HG03432 (cell line): ENCODE measurements around the gene DZIP3.
A peak's percentile ranks its signal among the peaks of the same experiment; 100 is the strongest.

ENCODE experiments used
- ATAC-seq: cut with Tn5 transposase; IDR thresholded peaks from one replicate; pipeline ENCODE4 v1.9.1; 2021; ENCODE audit warnings: mild to moderate bottlenecking, moderate library complexity; ENCODE audit not compliant: unreplicated experiment

Gene DZIP3, protein sequence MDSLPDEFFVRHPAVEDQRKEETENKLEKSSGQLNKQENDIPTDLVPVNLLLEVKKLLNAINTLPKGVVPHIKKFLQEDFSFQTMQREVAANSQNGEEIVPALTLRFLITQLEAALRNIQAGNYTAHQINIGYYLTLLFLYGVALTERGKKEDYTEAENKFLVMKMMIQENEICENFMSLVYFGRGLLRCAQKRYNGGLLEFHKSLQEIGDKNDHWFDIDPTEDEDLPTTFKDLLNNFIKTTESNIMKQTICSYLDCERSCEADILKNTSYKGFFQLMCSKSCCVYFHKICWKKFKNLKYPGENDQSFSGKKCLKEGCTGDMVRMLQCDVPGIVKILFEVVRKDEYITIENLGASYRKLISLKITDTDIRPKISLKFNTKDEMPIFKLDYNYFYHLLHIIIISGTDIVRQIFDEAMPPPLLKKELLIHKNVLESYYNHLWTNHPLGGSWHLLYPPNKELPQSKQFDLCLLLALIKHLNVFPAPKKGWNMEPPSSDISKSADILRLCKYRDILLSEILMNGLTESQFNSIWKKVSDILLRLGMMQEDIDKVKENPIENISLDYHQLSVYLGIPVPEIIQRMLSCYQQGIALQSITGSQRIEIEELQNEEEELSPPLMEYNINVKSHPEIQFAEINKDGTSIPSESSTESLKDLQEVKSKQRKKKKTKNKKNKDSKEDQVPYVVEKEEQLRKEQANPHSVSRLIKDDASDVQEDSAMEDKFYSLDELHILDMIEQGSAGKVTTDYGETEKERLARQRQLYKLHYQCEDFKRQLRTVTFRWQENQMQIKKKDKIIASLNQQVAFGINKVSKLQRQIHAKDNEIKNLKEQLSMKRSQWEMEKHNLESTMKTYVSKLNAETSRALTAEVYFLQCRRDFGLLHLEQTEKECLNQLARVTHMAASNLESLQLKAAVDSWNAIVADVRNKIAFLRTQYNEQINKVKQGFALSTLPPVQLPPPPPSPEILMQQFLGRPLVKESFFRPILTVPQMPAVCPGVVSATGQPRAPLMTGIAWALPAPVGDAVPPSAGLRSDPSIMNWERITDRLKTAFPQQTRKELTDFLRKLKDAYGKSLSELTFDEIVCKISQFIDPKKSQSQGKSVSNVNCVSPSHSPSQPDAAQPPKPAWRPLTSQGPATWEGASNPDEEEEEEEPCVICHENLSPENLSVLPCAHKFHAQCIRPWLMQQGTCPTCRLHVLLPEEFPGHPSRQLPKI

DNA sequence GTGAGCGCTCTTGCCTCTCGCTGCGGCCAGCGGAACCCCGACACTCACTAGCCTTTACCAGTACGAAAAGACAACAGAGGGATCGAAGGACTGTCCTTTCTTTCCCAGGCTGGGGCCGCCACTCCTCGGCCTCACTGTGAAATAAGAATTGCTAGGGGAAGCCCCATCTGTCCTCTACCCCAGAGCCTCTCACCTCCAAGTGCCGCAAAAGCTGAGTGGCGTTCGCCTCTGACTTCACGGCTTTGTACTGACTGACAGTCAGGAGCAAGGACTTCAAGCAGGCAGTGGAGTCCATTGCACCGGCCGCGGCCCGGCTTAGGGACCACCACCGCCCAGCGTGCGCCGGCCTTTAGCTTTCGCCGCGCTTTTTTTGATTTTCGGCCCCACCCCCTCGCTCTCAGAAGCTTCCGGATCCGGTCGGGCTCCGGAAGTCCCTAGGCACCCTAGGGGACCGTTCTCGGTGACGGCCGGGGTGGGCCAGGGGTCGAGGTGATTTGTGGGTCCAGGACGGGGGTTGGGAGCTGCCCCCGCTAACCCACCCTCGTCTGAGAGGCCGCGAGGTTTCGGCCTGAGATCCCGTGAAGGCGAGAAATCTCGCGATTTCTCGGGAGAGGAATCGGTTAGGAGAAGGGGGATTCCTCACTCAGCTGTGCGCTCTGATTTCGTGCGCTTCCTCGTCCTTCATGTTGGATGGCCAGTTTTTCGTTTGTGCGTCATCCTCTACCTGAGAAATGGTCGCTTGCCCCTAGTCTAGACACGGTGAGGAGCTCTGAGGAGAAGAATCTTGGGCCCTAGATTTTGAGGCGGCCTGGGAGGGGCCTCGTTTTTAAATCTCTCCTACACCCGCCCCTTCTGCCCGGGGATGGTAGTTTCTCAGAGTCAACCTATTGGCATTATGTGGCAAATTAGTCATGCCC is at the start of gene DZIP3, which contains the start of gene CIP2A:
TSS of gene DZIP3 (plus strand) at position 642 of the 917 bp plus-strand sequence. CDS start 15,685 bp downstream, outside the sequence.
TSS of gene CIP2A (minus strand) at position 358 of the 917 bp plus-strand sequence. CDS start at position 295, 63 bp downstream.
- peak; percentile 95 for ATAC-seq

DNA sequence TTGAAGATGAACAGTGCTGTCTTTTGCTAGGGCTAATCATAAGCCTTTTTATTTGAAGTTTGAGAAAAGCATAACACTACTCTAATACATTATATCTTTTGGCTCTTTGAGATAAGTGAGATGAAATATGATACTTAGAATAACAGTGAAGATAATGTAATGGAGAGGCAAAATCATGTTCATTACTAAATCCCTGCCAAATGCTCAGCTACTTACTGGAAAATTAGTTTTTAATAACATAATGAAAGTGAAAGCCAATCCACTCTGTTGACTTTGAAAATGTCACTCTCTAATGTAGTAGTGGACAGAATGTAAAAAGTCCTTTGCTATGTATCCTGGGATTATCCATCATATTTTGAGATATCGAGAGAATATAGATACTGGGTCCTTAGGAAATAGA is 43.3 kb upstream of the DZIP3 start:
- ATAC-seq, result no peak

DNA sequence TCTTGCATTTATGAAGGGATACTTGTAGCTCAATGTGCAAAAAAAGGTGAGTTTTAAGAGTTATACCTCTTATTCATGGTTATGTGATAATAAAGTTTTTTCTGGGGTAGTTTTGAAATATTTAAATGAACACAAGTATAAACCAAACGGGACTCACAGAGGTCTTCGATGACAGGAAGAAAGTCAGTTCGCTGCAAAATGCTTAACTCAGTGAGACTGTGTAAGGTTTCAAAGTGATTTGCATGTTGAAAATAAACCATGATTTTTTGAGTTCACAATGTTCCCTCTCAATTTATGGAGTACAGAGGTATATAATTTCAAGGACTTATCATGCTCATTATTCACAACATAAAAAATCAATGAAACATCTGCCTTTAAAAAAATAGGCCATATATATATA is 42.8 kb upstream of the DZIP3 start:
- no peak for ATAC-seq

DNA sequence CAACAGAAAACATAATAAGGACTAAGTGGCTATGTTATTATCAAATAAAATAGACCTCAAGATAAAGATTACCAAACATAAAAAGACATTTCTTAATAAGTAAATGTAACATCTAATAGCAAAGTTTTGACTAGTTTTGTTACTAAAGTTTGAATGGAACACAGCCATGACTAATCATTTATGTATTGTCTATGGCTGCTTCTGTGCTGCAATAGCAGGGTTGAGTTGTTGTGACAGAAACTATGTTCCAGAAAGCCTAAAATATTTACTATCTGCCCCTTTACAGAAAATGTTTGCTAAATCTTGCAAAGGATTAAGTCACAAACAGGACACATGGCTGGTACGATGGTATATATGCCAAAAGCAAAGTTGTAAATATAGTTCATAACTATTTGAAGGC is 41.2 kb upstream of the DZIP3 start:
- no peak for ATAC-seq

DNA sequence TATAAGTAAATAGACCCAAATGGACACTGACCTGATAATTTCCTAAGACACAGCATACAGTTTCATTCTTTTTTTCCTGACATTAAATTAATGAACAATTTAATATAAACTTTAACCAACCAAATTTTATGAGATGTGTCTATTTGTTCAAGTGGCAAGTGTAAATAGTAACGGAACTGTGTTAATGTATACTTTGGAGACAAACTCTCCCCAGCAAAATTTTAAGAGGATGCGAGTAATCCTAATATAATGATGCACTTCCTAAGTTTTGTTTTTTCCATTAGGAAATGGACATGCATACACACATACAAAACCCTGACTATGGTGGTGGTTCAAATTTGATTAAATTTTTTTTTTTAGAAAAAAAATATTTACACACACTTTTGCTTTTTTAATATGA is 40.6 kb upstream of the DZIP3 start:
- ATAC-seq, result no peak

GRCh38 chr3:108552267-108553159 is 37.0 kb upstream of the DZIP3 start:
- peak; percentile 57 for ATAC-seq

- ATAC-seq, result no peak
These were observed 35.3 kb upstream of the DZIP3 start for GRCh38 chr3:108554229-108554628.

DNA sequence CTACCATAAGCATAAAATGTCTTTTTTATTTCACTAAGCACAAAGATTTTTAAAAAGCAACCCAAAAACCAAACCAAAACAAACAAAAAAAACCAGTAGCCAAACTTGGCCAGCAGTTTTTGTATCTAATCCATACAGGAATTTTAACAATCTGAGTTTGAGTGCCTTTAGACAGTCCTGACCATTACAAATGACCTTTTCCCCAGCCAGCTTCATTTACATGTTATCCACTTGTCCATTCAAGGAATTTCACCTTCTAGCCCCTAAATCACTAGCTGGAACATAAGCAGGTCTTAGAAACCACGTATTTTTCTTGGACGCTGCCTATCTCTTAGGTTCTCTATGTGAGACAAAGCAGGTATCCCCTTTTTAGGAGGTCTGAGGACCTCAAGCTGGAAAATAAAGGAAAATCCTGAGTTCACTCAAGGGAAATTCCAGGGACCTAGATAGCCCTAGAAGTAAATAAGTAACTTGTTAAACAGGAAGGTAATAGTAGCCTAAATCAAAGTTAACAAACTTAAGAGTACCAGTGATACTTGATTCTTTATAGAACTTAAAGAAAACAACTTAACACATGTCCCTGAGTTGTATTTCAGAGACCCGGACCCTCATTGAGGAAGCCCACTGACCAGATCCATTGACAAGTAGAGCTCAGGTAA is 34.5 kb upstream of the DZIP3 start:
- no peak for ATAC-seq

DNA sequence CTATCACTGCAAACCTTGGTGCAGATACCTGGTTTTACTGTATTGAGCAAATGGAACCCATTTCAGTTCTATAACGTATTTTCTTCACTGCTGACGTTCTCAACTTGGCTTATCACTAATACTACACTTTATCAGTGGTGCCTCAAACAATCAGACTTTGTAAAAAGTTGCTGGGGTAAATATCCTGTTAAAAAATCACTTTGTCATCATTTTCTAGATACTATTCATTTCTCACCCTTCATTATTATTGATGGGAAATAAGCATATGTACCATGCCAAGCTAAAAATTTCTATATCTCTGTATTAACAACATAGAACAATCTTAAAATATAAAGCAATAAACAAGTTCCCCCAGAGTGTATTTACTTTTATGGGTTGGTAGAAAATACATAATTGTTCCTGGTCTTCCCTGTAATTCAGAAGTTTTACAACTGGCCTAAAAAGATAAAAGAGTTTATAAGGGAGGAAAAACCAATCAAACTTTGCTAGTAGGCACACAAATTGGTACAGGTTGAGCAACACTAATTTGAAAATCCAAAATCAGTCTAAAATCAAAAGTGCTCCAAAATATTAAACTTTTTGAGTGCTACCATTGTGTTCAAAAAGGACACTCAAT is 33.4 kb upstream of the DZIP3 start:
- ATAC-seq, result no peak

GRCh38 chr3:108562565-108562964 is 27.0 kb upstream of the DZIP3 start:
- ATAC-seq, result no peak

DNA sequence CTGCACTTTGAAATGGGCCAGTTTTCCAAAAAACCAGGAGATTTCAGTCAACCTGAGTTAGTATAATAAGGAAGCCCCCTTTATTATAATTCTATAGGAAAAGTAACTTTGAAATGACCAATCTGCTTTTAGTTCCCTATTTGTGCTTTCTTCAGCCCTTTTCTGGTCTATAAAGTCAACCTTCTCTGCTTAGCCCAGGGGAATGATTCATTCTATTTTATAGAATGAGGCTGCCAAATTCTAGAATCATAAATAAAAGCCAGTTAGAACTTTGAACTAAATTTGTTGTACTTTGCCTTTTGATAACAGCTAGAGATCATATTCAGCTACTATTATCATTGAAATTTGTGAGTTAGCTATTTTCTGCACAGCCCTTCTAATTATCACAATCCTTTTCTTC is 25.0 kb upstream of the DZIP3 start:
- no peak for ATAC-seq

GRCh38 chr3:108565506-108565905 is 24.0 kb upstream of the DZIP3 start:
- no peak for ATAC-seq

DNA sequence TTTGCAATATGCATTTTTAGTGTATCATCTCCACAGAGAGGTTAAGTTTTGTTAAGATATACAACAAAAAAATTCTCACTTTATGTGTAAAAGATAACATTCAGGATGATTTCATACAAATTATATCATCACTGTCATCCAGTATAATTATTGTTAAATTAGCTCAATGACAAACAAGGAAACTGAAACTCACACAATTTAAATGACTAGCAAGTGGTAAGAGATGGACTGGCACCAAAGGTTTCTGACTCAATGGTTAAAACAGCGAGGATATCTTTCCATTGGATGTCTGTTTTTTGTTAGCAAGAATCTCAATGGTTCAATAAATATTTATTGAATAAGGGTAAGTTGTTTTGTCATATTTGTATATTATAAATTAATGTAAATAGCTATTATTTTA is 22.9 kb upstream of the DZIP3 start:
- no peak for ATAC-seq

DNA sequence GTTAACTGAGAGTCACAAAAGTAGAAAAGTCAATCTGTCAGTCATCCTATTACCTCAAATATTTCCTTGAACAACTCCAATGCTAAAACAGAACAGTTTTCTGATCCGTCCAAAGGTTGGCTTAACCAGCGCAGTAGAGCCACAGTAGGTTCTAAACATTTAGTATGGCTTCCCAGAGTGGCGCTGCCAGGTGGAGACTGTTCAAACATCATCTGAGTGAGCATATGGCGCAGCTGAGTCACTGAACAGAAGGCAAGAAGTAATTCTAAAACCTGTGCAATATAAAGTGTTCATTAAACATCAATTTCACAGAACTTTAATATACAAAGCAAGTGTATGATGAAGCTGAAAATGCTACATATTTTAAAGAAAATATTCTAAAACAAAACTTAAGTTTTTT is 20.2 kb upstream of the DZIP3 start:
- ATAC-seq, result no peak

- no peak for ATAC-seq
These were observed 11.5 kb upstream of the DZIP3 start for GRCh38 chr3:108578064-108578463.

GRCh38 chr3:108588601-108589000 is 921 bp upstream of the DZIP3 start:
- no peak for ATAC-seq

GRCh38 chr3:108589998-108590323 is 439 bp downstream of the DZIP3 start:
- no peak for ATAC-seq

DNA sequence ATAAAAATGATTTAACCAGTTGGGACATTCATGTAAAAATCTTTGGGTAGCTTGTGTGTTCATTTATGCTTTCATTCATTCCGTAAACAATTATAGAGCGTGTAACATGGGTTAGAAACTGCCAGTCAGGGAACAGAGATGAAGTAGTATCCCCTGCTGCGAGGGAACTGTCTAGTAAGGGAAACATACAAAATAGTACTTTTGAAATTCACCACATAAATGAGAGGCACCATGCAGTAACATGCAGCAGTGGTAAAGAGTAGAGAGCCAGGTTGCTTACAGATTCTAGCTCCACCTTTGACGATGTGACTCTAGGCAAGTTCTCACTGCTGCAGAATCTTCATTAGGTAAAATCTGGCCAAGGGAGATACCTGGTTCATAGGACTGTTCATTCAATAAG is 938 bp downstream of the DZIP3 start:
- no peak for ATAC-seq
